ENCODE measurements around the gene TMPRSS3.

TMPRSS3 gene

GRCh38 chr21:42369821-42370220 is 26.0 kb downstream of the TMPRSS3 start:
- DNase-seq = no peak

DNA sequence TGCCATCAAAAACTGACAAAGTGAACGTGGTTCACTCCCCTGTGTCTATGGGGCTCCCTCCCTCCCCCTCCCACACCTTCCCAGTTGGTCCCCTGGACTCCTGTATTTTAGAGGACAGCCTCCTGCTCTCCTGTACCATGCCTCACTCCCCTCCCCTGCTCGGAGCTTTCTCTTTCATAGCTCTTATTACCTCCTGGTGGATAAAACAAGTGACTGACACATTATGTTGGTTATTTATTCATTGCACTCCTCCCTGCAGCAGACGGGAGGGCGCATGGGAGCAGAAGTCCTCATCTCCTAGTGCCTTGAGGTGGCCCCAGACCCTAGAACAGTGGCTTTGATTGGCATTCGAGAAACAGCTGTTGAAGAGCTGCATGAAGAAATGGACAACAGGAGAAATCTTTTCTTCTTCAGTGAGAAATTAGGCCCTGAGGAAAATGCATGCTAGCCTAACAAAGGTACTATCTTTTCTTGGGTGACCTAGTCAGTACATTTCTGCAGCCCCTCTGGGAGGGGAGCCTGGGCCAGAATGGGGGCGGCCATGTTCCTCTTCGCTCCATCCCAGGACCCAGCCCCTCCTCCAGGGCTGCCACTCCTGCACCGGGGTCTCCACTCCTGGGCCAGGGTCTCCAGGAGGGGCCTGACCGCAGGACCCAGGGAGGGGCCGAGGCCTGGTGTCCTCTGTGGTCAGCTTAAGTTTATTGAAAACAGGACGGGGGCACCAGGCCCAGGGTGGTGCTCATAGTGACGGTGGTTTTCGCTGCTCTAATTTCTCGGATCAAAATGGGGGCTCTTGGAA is 28.3 kb downstream of the TMPRSS3 start:
- DNase-seq = no peak

DNA sequence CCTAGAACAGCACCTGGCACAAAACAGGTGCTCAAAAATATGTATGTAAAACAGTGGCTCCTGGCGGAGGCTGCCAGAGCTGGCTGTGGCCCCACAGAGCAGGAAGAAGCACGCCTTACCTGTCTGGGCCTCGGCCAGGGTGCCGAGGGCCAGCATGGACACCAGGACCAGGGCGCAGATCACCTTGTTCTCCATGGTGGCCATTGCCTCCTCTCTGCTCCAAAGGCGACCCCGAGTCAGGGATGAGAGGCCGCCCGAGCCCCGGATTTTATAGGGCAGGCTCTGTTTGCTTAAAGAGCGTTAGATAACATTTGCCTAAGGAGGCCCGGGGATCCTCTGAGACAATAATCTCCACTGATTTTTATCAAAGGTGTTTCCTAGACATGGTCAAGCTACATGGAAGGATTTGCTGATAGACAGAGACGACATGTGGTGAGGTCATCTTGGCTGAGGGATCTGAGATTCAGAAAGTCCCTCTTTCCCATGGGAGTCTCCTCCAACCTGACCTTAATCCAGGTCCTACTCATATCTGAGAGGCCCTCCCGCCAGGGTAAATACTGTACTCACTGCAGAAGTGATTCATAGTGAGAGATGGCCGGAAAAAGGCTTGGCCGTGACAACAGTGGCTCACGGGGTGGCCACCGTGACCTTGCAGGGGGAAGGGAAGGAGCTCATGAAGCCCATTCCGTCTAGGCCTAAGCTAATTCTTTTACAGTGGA is 29.4 kb downstream of the TMPRSS3 start, which contains the start of gene TFF1:
TSS of gene TFF1 (minus strand) at position 244 of the 719 bp plus-strand sequence. CDS start at position 204, 40 bp downstream.
- DNase-seq = no peak

DNA sequence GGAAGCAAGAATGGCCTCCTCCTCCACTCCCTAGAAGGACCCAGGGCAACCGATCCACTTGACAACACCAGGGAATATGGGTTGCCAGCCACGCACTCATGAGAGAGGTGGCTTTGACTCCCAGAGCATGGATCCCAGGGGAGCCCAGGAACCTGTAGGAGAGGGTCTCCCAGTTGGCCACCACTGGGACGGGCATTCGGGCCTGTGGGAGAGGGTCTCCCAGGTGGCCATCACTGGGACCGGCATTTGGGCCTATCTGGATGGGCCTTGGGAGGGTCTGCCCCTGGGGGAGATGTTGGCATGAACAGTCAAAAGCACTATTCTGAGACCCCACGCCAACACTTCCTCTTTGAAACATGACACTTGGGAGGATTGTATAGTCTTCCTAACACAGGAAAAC is 30.1 kb downstream of the TMPRSS3 start:
- DNase-seq = no peak

DNA sequence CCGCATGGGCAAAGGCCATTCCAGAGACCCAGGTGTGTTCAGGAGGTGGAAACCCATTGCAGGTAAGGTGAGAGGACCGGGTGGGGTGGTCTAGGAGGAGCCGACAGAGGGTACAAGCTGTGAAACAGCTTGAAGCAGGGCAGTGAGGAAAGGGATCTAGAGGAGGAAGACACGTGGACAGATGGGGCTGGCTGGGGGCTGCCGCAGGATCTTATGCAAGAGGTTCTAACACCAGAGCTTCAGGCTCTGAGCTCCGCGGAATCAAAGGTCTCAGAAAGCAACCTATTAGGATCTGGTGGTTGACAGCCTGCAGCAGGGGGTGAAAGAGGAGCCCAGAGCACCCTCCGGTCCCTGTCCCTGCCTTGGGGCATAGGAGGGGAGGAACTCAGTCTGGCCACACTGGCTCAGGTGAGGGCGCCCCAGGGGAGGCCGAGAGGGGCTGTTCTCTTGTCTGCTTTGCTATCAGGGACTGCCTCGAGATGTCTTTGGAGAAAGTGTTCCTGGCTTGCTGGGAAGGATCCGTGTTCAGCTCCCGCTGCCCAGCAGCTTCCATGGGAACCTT is 31.5 kb downstream of the TMPRSS3 start:
- no peak for DNase-seq

DNA sequence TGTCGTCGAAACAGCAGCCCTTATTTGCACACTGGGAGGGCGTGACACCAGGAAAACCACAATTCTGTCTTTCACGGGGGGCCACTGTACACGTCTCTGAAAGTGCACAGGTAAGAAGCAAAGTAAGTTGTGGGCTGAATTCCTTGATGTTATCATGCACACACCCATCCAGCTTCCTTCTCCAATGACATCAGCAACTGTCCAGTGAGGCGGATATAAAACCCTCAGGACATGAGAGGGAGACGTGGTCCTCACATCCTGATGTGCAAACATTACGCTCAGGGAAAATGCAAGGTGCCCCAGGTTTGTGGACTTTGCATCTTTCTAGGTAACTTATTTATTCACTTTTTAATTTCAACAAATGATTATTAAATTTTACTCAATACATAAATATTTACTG is 32.5 kb downstream of the TMPRSS3 start:
- DNase-seq = no peak

- no peak for DNase-seq
Observed at GRCh38 chr21:42362700-42363099, 33.2 kb downstream of the TMPRSS3 start.

DNA sequence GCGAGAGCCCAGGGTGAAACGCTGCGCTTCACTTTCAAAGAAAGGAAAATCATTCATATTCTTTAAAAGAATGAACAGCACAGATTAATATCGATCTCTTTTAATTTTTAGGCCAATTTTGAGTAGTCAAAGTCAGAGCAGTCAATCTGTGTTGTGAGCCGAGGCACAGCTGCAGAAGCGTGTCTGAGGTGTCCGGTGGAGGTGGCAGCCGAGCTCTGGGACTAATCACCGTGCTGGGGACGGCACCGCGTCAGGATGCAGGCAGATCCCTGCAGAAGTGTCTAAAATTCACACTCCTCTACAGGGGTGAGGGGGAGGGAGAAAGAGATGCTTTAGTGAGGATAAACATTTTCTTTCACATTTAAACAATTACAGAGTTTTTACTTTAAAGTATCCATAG is 33.7 kb downstream of the TMPRSS3 start:
- DNase-seq = no peak

GRCh38 chr21:42361286-42361685 is 34.6 kb downstream of the TMPRSS3 start:
- no peak for DNase-seq

- DNase-seq = no peak
Observed at GRCh38 chr21:42360317-42360716, 35.5 kb downstream of the TMPRSS3 start.

- DNase-seq = no peak
Observed at GRCh38 chr21:42358937-42359336, 36.9 kb downstream of the TMPRSS3 start.

DNA sequence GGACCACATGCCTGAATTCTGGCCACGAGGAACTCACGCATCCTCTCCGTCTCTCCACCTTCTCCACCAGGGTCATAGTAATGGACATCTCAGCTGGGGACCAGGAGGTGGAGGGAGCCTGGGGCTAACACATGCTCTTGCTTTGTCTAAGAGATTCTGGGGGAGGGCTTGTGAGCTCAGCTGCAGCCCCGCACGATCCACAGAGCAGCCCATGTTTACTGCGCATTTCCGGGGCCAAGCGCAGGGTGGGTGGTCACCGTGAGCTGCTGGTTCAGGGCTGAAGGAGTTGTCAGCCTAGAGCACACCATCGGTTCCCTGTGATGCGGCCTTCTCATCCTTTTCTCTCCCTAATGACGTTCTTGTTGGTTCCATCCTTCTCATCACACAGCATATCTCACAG is 37.6 kb downstream of the TMPRSS3 start:
- no peak for DNase-seq

DNA sequence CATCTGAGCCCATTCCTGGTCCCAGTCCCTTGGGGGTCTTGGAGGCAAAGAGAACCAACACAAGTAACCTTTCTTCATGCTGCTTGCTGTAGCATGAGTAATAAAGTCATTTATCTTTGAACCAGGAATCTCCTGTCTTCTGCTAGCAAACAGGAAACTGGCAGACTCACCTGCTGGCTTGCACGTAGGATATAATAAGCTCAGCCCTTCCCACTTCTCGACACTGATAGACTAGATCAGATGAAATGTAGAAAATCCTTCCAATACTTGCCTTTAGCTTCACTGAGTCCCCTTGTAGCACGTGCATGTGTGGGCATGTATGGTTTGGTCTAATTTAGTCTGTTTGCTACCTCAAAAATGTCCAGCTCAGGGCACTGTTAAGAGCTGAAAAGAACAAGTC is 38.5 kb downstream of the TMPRSS3 start:
- DNase-seq = no peak

DNA sequence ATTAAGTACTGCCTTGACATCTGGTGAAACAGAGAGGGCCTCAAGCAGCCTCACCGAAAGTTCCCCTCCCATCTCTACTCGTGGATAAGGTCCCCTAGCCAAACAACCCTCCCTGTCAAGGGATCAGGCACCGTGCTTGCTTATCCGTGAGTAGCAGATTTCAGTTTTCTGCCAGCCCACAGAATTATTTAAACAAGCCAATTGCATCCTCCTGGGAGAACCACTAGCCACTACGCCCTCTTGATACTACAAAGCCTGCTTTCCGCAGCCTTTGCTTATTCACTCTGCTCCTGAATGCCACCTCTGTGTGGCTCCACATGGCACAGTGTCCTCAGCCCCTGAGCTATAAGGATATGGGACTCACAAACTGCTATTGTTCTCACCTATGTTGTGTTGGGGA is 39.2 kb downstream of the TMPRSS3 start:
- no peak for DNase-seq

- DNase-seq = no peak
Observed at GRCh38 chr21:42356046-42356445, 39.8 kb downstream of the TMPRSS3 start.

DNA sequence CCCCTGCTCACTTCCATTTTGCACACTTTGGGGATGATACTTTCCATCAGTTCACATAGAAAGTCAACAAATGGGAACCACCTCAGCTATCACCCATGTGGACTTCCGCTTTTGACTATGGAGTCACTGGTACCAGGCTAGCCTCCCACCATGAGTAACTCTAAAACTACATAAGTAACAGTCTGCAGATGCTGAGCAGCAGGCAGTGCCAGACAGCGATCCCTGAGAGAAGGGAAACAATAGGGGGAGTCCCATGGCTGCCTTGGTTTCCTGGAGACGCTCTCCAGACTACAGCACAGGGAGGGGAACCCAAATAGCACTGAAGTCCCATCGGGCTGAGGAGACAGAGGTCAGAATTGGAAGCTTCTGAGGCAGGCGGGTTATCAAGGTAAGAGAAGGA is 42.2 kb downstream of the TMPRSS3 start:
- DNase-seq = no peak

GRCh38 chr21:42352441-42353095 is 43.3 kb downstream of the TMPRSS3 start:
- no peak for DNase-seq

- DNase-seq = no peak
Observed at GRCh38 chr21:42351626-42352440, 44.0 kb downstream of the TMPRSS3 start.

DNA sequence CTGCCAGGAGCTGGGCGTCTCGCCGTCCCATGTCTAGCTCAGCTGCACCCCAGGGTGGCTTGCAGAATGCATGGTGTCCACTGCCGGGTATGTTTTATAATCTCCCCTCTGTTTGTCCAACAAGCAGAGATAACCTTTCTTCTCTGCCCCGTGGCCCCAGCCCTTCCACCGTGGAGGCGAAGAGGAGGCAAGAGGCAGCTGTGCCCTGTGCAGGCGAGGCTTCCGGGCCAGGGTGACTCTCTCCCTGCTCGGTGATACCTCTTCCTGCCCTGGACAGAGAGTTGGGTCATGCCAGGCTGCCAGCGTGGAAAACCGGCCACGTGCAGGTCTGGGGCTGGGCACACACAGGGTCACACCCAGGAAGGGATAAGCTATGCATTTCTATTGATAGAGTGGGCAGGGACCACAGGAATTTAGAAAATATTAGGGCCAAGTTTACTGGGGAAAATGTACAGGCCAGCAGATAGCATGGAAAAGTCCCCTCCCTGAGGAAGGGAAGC is 44.9 kb downstream of the TMPRSS3 start, which contains the start of gene TFF2:
TSS of gene TFF2 (minus strand) at position 68 of the 500 bp plus-strand sequence. CDS start at position 31, 37 bp downstream.
- no peak for DNase-seq

GRCh38 chr21:42350318-42350910 is 45.4 kb downstream of the TMPRSS3 start:
- DNase-seq = no peak

DNA sequence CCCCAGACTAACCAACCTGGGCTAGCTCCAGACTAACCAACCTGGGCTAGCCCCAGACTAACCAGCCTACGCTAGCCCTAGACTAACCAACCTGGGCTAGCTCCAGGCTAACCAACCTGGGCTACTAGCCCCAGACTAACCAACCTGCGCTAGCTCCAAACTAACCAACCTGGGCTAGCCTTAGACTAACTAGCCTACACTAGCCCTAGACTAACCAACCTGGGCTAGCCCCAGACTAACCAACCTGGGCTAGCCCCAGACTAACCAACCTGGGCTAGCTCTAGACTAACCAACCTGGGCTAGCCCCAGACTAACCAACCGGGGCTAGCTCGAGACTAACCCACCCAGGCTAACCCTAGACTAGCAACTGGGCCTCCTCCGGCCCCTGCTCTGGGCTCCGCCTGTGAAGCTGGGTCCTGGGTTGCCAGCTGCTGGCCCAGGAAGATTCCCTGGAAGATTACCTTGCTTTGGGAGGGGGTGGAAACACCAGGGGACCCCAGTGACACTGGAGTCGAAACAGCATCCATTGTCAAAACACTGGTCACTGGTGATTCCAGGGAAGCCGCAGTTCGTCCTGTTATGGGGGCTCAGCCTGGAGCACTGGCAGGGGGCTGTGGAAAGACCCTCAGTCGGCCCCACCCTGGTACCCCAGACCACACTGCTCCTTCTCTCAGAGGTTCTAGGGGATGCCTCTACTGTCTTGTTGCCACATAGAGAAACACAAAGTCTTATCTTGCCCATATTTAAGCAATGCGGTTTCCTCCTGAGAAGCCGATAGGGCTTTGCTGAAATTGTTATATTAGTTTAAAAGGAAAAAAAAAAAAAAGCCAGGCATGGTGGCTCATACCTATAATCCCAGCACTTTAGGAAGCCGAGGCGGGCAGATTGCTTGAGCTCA is 46.2 kb downstream of the TMPRSS3 start:
- no peak for DNase-seq
